Gastroesophageal sphincter (tissue), 4 donors: ENCODE measurements around the gene KIF17. TPM values are rescaled to one million over a fixed set of nuclear protein-coding genes. Genes with fewer than 3 reads are reported as not detected.

ENCODE experiments used
- ATAC-seq: fragments of 150-250 bp; one replicate; pipeline ENCODE4 v1.9.1; 2016; ENCODE audit warnings: mild to moderate bottlenecking, moderate library complexity
- H3K27ac ChIP-seq, 4 donors: fragments of 200-600 bp; sonication (generic) in 3 of 4; 1 replicate in 3 of 4; 2 replicates in 1 of 4; pipeline ENCODE4 v1.5.1; 2016 to 2019
- H3K27me3 ChIP-seq: fragments of 200-600 bp; sonication (generic); one replicate; pipeline ENCODE4 v1.5.1; 2019
- H3K36me3 ChIP-seq, 2 donors: fragments of 200-600 bp; sonication (generic); one replicate each; pipeline ENCODE4 v1.5.1; 2019; ENCODE audit warnings: control low read depth in 1 of 2
- H3K4me1 ChIP-seq, 3 donors: fragments of 200-600 bp; sonication (generic); 1 replicate in 2 of 3; 2 replicates in 1 of 3; pipeline ENCODE4 v1.5.1; 2016 to 2019; ENCODE audit warnings: control low read depth in 2 of 3
- H3K4me3 ChIP-seq, 2 donors: fragments of 200-600 bp; sonication (generic); one replicate each; pipeline ENCODE4 v1.5.1; 2019; ENCODE audit warnings: mild to moderate bottlenecking in 1 of 2, moderate library complexity in 1 of 2
- H3K9me3 ChIP-seq, 3 donors: fragments of 200-600 bp; sonication (generic); one replicate each; pipeline ENCODE4 v1.5.1; 2017 to 2019; ENCODE audit warnings: control low read depth in 2 of 3
- CTCF ChIP-seq, 4 experiments: fragments of 200-600 bp in 2 of 4; fragments of 450-650 bp in 2 of 4; sonication (generic) in 1 of 4; IDR thresholded peaks; one replicate each; pipeline ENCODE4 v1.5.1; 2017 to 2019; ENCODE audit warnings: antibody characterized with exemption in 4 of 4, mild to moderate bottlenecking in 2 of 4, moderate library complexity in 2 of 4
- EP300 ChIP-seq: sonication (generic); formaldehyde crosslinking; IDR thresholded peaks from one replicate; pipeline ENCODE4 v1.6.1; 2017; ENCODE audit warnings: antibody characterized with exemption, mild to moderate bottlenecking
- POLR2A ChIP-seq, 2 donors: fragments of 450-650 bp; IDR thresholded peaks; one replicate each; pipeline ENCODE4 v1.6.1; 2017; ENCODE audit warnings: antibody characterized with exemption in 2 of 2, mild to moderate bottlenecking in 2 of 2, moderate library complexity in 1 of 2
- POLR2AphosphoS5 ChIP-seq: sonication (generic); formaldehyde crosslinking; IDR thresholded peaks from one replicate; pipeline ENCODE4 v1.6.1; 2017; ENCODE audit warnings: antibody characterized with exemption
- WGBS, 2 donors: methylation state at CpG; one replicate each; pipeline ENCODE4 v1.1.5; 2018; ENCODE audit warnings: low coverage in 1 of 2; 5-methylcytosine and 5-hydroxymethylcytosine counted together
- total RNA-seq, 4 donors: library from RNA; depleted of rRNA; stranded (reverse); fragments of >200 nt; gene quantifications; one replicate each; pipeline ENCODE4 v1.1.0, GENCODE V29; 2016

KIF17 gene
- total RNA-seq, 4 donors from 2014 or later = 0.47 to 11.8 (median 7.5) TPM

- no peak for ATAC-seq
- Histone ChIP-seq H3K36me3 (no peaks in the 10 kb centered on the region), H3K4me1 (no peaks in the 10 kb centered on the region), H3K27ac (no peak overlapping the region), H3K9me3 (no peaks in the 10 kb centered on the region), H3K27me3 (peaks cover 5% of the 10 kb centered on the region), H3K4me3 (no peak overlapping the region)
- no CpG with 5 or more reads among the region's 35 CpGs for WGBS, 2 donors
- TF ChIP-seq POLR2A (IDR thresholded peaks at IDR 0.05) = no peak
- TF ChIP-seq EP300 = no peak
- no peak for TF ChIP-seq POLR2AphosphoS5
Measured at GRCh38 chr1:20723537-20724363, 5.9 kb upstream of the KIF17 start.

- Histone ChIP-seq H3K4me3 (no peak overlapping the region), H3K27ac (no peak overlapping the region), H3K36me3 (no peaks in the 10 kb centered on the region), H3K4me1 (peaks cover 0 to under 1% (median 0%) of the 10 kb centered on the region in 3 donors), H3K9me3 (no peaks in the 10 kb centered on the region), H3K27me3 (peaks cover 4% of the 10 kb centered on the region)
- WGBS, 2 donors = 86 to 93% methylated on average over 4 of the region's 4 CpGs
- no peak for TF ChIP-seq EP300
- TF ChIP-seq CTCF (IDR thresholded peaks at IDR 0.05) = no peak
- no peak for TF ChIP-seq POLR2AphosphoS5
- no peak for TF ChIP-seq POLR2A (IDR thresholded peaks at IDR 0.05)
- no peak for ATAC-seq
Measured at GRCh38 chr1:20723159-20723536, 5.3 kb upstream of the KIF17 start.

- Histone ChIP-seq H3K4me1 (peaks cover 0 to 13% (median 6%) of the 10 kb centered on the region in 3 donors), H3K4me3 (no peak overlapping the region), H3K27me3 (peaks cover 4% of the 10 kb centered on the region), H3K36me3 (no peaks in the 10 kb centered on the region), H3K27ac (no peak overlapping the region), H3K9me3 (no peaks in the 10 kb centered on the region)
- 87% methylated on average over 9 of the region's 29 CpGs; no CpG with 5 or more reads in 1 of the 2 donors for WGBS, 2 donors
- TF ChIP-seq EP300 (no peak), POLR2A (IDR thresholded peaks at IDR 0.05) (no peak), POLR2AphosphoS5 (no peak), CTCF (IDR thresholded peaks at IDR 0.05) (no peak)
- ATAC-seq = no peak
Measured at GRCh38 chr1:20721117-20722061, 3.6 kb upstream of the KIF17 start.

GRCh38 chr1:20720631-20721091 is 2.9 kb upstream of the KIF17 start:
- Histone ChIP-seq H3K27ac (no peak overlapping the region), H3K4me3 (no peak overlapping the region), H3K9me3 (no peaks in the 10 kb centered on the region), H3K36me3 (no peaks in the 10 kb centered on the region), H3K4me1 (peaks cover 0 to 13% (median 6%) of the 10 kb centered on the region in 3 donors), H3K27me3 (peaks cover 11% of the 10 kb centered on the region)
- TF ChIP-seq EP300 (no peak), POLR2AphosphoS5 (no peak), POLR2A (IDR thresholded peaks at IDR 0.05) (no peak), CTCF (IDR thresholded peaks at IDR 0.05) (no peak)
- 100% methylated on average over 3 of the region's 12 CpGs; no CpG with 5 or more reads in 1 of the 2 donors for WGBS, 2 donors
- ATAC-seq = no peak

GRCh38 chr1:20719871-20720620 is 2.2 kb upstream of the KIF17 start:
- Histone ChIP-seq H3K27me3 (peaks cover 17% of the 10 kb centered on the region), H3K9me3 (no peaks in the 10 kb centered on the region), H3K4me3 (no peak overlapping the region), H3K4me1 (peaks cover 0 to 13% (median 6%) of the 10 kb centered on the region in 3 donors), H3K36me3 (no peaks in the 10 kb centered on the region), H3K27ac (no peak overlapping the region)
- no peak for ATAC-seq
- TF ChIP-seq EP300 = no peak
- TF ChIP-seq POLR2AphosphoS5 = no peak
- no peak for TF ChIP-seq POLR2A (IDR thresholded peaks at IDR 0.05)
- no peak for TF ChIP-seq CTCF (IDR thresholded peaks at IDR 0.05)
- 30 to 79% methylated on average over 1 to 4 of the region's 5 CpGs for WGBS, 2 donors
